Trophoblast cell (in vitro differentiated cells and primary cell): ENCODE results near the gene SUSD3.

ENCODE experiments used
- DNase-seq, 2 donors: peaks; one replicate each; pipeline ENCODE4 v3.0.0-alpha.2; 2016
- H2AFZ ChIP-seq: 2 replicates; pipeline ENCODE4 v1.6.1; 2013; ENCODE audit warnings: low read length, moderate library complexity, mild to moderate bottlenecking; ENCODE audit not compliant: insufficient read depth, poor library complexity
- H2AK5ac ChIP-seq: 2 replicates; pipeline ENCODE4 v1.6.1; 2013; ENCODE audit warnings: mild to moderate bottlenecking, low read length
- H2BK120ac ChIP-seq: 2 replicates; pipeline ENCODE4 v1.6.1; 2013; ENCODE audit warnings: low read length, mild to moderate bottlenecking, moderate library complexity; ENCODE audit not compliant: insufficient read depth, poor library complexity
- H2BK12ac ChIP-seq: 2 replicates; pipeline ENCODE4 v1.6.1; 2013; ENCODE audit warnings: mild to moderate bottlenecking, low read length, moderate library complexity
- H2BK5ac ChIP-seq: 2 replicates; pipeline ENCODE4 v1.6.1; 2013; ENCODE audit warnings: low read length, low read depth, moderate library complexity, mild to moderate bottlenecking; ENCODE audit not compliant: poor library complexity
- H3K14ac ChIP-seq: 2 replicates; pipeline ENCODE4 v1.6.1; 2013; ENCODE audit warnings: mild to moderate bottlenecking, low read length
- H3K18ac ChIP-seq: 2 replicates; pipeline ENCODE4 v1.6.1; 2013; ENCODE audit warnings: mild to moderate bottlenecking, low read length
- H3K23ac ChIP-seq: 2 replicates; pipeline ENCODE4 v1.6.1; 2013; ENCODE audit warnings: low read length
- H3K27ac ChIP-seq: 2 replicates; pipeline ENCODE4 v1.5.1; 2013; ENCODE audit warnings: low read depth, mild to moderate bottlenecking, inconsistent platforms, low read length, moderate library complexity
- H3K27me3 ChIP-seq: 2 replicates; pipeline ENCODE4 v1.6.1; 2013; ENCODE audit warnings: inconsistent platforms, mild to moderate bottlenecking, low read length, moderate library complexity; ENCODE audit not compliant: insufficient read depth
- H3K36me3 ChIP-seq, 2 experiments: 1 replicate in 1 of 2; 2 replicates in 1 of 2; pipeline ENCODE4 v1.6.1; 2013; ENCODE audit warnings: low read length in 2 of 2, mild to moderate bottlenecking in 2 of 2, moderate library complexity in 1 of 2; ENCODE audit not compliant: insufficient read depth in 2 of 2, control insufficient read depth in 1 of 2
- H3K4ac ChIP-seq: 2 replicates; pipeline ENCODE4 v1.6.1; 2013; ENCODE audit warnings: low read depth, mild to moderate bottlenecking, low read length, moderate library complexity
- H3K4me1 ChIP-seq, 2 experiments: 1 replicate in 1 of 2; 2 replicates in 1 of 2; pipeline ENCODE4 v1.6.1; 2013; ENCODE audit warnings: low read length in 2 of 2, mild to moderate bottlenecking in 2 of 2, moderate library complexity in 1 of 2; ENCODE audit not compliant: insufficient read depth in 2 of 2, control insufficient read depth in 1 of 2
- H3K4me2 ChIP-seq: 2 replicates; pipeline ENCODE4 v1.6.1; 2013; ENCODE audit warnings: inconsistent platforms, mild to moderate bottlenecking, low read length, moderate library complexity
- H3K4me3 ChIP-seq: 2 replicates; pipeline ENCODE4 v1.5.1; 2013; ENCODE audit warnings: mild to moderate bottlenecking, low read depth, low read length, inconsistent platforms
- H3K79me1 ChIP-seq: one replicate; pipeline ENCODE4 v1.6.1; 2013; ENCODE audit warnings: low read length
- H3K79me2 ChIP-seq: 2 replicates; pipeline ENCODE4 v1.6.1; 2013; ENCODE audit warnings: low read length, mild to moderate bottlenecking; ENCODE audit not compliant: control insufficient read depth, insufficient read depth, poor library complexity
- H3K9ac ChIP-seq: 2 replicates; pipeline ENCODE4 v1.6.1; 2013; ENCODE audit warnings: mild to moderate bottlenecking, low read length
- H3K9me3 ChIP-seq: 2 replicates; pipeline ENCODE4 v1.6.1; 2013; ENCODE audit warnings: low read depth, mild to moderate bottlenecking, control low read depth, inconsistent platforms, low read length; ENCODE audit not compliant: insufficient read depth
- H4K12ac ChIP-seq: 2 replicates; pipeline ENCODE4 v1.6.1; 2013; ENCODE audit warnings: low read depth, mild to moderate bottlenecking, low read length, moderate library complexity
- H4K8ac ChIP-seq: 2 replicates; pipeline ENCODE4 v1.6.1; 2013; ENCODE audit warnings: low read depth, mild to moderate bottlenecking, low read length, moderate library complexity
- H4K91ac ChIP-seq: one replicate; pipeline ENCODE4 v1.6.1; 2013; ENCODE audit warnings: low read depth, mild to moderate bottlenecking, low read length, moderate library complexity
- WGBS: extraction: QIAGEN DNeasy Blood & Tissue Kit; methylation state at CpG from one replicate; pipeline ENCODE4 v1.1.7; 2013; ENCODE audit warnings: missing lambda C conversion rate; ENCODE audit not compliant: insufficient read length, insufficient coverage; ENCODE audit errors: extremely low coverage; 5-methylcytosine and 5-hydroxymethylcytosine counted together

SUSD3 gene

GRCh38 chr9:93093127-93093876 lies 34.8 kb downstream of the SUSD3 start:
- no peak overlapping the region for H3K4ac ChIP-seq
- H3K18ac ChIP-seq = no peak overlapping the region
- H3K14ac ChIP-seq = no peak overlapping the region
- H2BK5ac ChIP-seq = no peak overlapping the region
- no peaks in the 10 kb centered on the region for H3K36me3 ChIP-seq
- WGBS = no CpG with 5 or more reads among the region's 11 CpGs
- DNase-seq = no peak
- H4K8ac ChIP-seq = no peak overlapping the region
- H3K4me3 ChIP-seq = no peak overlapping the region
- no peak overlapping the region for H3K4me2 ChIP-seq
- H4K91ac ChIP-seq = no peak overlapping the region
- peaks cover 2% of the 10 kb centered on the region for H3K9me3 ChIP-seq
- peaks cover 13% of the 10 kb centered on the region for H3K79me1 ChIP-seq
- no peak overlapping the region for H3K27ac ChIP-seq
- no peak overlapping the region for H2AK5ac ChIP-seq
- H2BK12ac ChIP-seq = no peak overlapping the region
- no peak overlapping the region for H3K23ac ChIP-seq
- H3K27me3 ChIP-seq = no peaks in the 10 kb centered on the region
- H4K12ac ChIP-seq = no peak overlapping the region
- no peak overlapping the region for H3K9ac ChIP-seq
- H3K4me1 ChIP-seq = peaks cover 14 to 18% of the 10 kb centered on the region in 2 experiments
- H3K79me2 ChIP-seq = peaks cover 4% of the 10 kb centered on the region
- no peak overlapping the region for H2AFZ ChIP-seq
- H2BK120ac ChIP-seq = no peak overlapping the region

GRCh38 chr9:93093877-93094657 lies 35.6 kb downstream of the SUSD3 start:
- Histone ChIP-seq H3K9me3 (peaks cover 2% of the 10 kb centered on the region), H4K8ac (no peak overlapping the region), H3K4me2 (no peak overlapping the region), H3K79me1 (peaks cover 13% of the 10 kb centered on the region), H4K12ac (no peak overlapping the region), H3K9ac (no peak overlapping the region), H3K4ac (no peak overlapping the region), H4K91ac (peak overlapping the region; percentile 49), H2BK12ac (peak overlapping the region; percentile 6), H3K27ac (no peak overlapping the region), H3K4me1 (peaks cover 17 to 22% of the 10 kb centered on the region in 2 experiments), H3K36me3 (no peaks in the 10 kb centered on the region), H3K14ac (no peak overlapping the region), H2BK120ac (no peak overlapping the region), H3K27me3 (no peaks in the 10 kb centered on the region), H3K79me2 (peaks cover 4% of the 10 kb centered on the region), H2BK5ac (no peak overlapping the region), H2AFZ (no peak overlapping the region), H3K23ac (no peak overlapping the region), H3K18ac (no peak overlapping the region), H2AK5ac (no peak overlapping the region), H3K4me3 (no peak overlapping the region)
- no peak for DNase-seq
- WGBS = no CpG with 5 or more reads among the region's 7 CpGs

- peak overlapping the region; percentile 32 for H2AFZ ChIP-seq
- H2BK120ac ChIP-seq = peak overlapping the region; percentile 81
- peak overlapping the region; percentile 6 for H3K4ac ChIP-seq
- no CpG with 5 or more reads among the region's 11 CpGs for WGBS
- H2BK12ac ChIP-seq = peak overlapping the region; percentile 25
- H3K18ac ChIP-seq = no peak overlapping the region
- no peak overlapping the region for H3K9ac ChIP-seq
- H3K23ac ChIP-seq = no peak overlapping the region
- peaks cover 2% of the 10 kb centered on the region for H3K9me3 ChIP-seq
- peak overlapping the region; percentile 67 for H4K12ac ChIP-seq
- H3K36me3 ChIP-seq = no peaks in the 10 kb centered on the region
- peak overlapping the region; percentile 49 for H4K91ac ChIP-seq
- peak overlapping the region; percentile 67 for H4K8ac ChIP-seq
- peak overlapping the region; percentile 53 for H3K27ac ChIP-seq
- H3K4me3 ChIP-seq = peak overlapping the region; percentile 72
- peaks cover 4% of the 10 kb centered on the region for H3K79me2 ChIP-seq
- H3K79me1 ChIP-seq = peaks cover 13% of the 10 kb centered on the region
- peak in 1 of 2 donors; percentile 44 for DNase-seq
- H3K4me2 ChIP-seq = peak overlapping the region; percentile 54
- peak overlapping the region; percentile 54 for H3K14ac ChIP-seq
- H3K4me1 ChIP-seq = peaks cover 17 to 22% of the 10 kb centered on the region in 2 experiments
- peak overlapping the region; percentile 19 for H2BK5ac ChIP-seq
- H2AK5ac ChIP-seq = peak overlapping the region; percentile 3
- H3K27me3 ChIP-seq = no peaks in the 10 kb centered on the region
Measured at GRCh38 chr9:93094658-93095204, 36.2 kb downstream of the SUSD3 start.
